DMS 273 (cell line): ENCODE data around the gene AGER.
"Not testable (repeated sequence)": the region's sequence is repeated elsewhere in the genome, so short reads cannot be mapped to it uniquely, and the experiment has no call there.

Experiments
- DNase-seq: peaks from one replicate; lab custom pipeline; 2025; ENCODE audit not compliant: unreplicated experiment; lab: John Stamatoyannopoulos, UW

The AGER gene

GRCh38 chr6:32200711-32201475 lies 16.8 kb upstream of the AGER start:
- DNase-seq, result no peak

- no peak for DNase-seq
Observed at GRCh38 chr6:32198866-32199265, 14.8 kb upstream of the AGER start.

- DNase-seq, result no peak
Observed at GRCh38 chr6:32198345-32198696, 14.3 kb upstream of the AGER start.

- no peak for DNase-seq
Observed at GRCh38 chr6:32196682-32197616, 12.9 kb upstream of the AGER start.

- DNase-seq, result peak; percentile 82
Observed at GRCh38 chr6:32195902-32196681, 12.0 kb upstream of the AGER start.

GRCh38 chr6:32195652-32195901 lies 11.5 kb upstream of the AGER start:
- DNase-seq, result peak; percentile 100

- peak; percentile 75 for DNase-seq
Observed at GRCh38 chr6:32194825-32195651, 11.0 kb upstream of the AGER start.

- no peak for DNase-seq
Observed at GRCh38 chr6:32194388-32194787, 10.3 kb upstream of the AGER start.

GRCh38 chr6:32193096-32193495 lies 9.0 kb upstream of the AGER start:
- not testable (repeated sequence) for DNase-seq

GRCh38 chr6:32192608-32193039 lies 8.6 kb upstream of the AGER start, which contains the start of gene GPSM3:
Gene GPSM3 (minus strand): TSS chr6:32192643. CDS start chr6:32192513, 130 bp downstream.
- DNase-seq, result no peak

GRCh38 chr6:32191696-32192607 lies 7.9 kb upstream of the AGER start:
- no peak for DNase-seq

GRCh38 chr6:32190911-32191677 lies 7.0 kb upstream of the AGER start:
- DNase-seq, result no peak

- peak; percentile 90 for DNase-seq
Observed at GRCh38 chr6:32190054-32190851, 6.2 kb upstream of the AGER start, which contains the start of gene PBX2. Gene PBX2 (minus strand): TSS chr6:32190202. CDS start chr6:32189915, 287 bp downstream.

- DNase-seq, result no peak
Observed at GRCh38 chr6:32189742-32190053, 5.6 kb upstream of the AGER start.

- no peak for DNase-seq
Observed at GRCh38 chr6:32189069-32189741, 5.2 kb upstream of the AGER start.

GRCh38 chr6:32188381-32189068 lies 4.5 kb upstream of the AGER start:
- DNase-seq, result no peak
